HT-29 (cell line): ENCODE measurements around the gene FHIP1B. TPM values are rescaled to one million over a fixed set of nuclear protein-coding genes. Genes with fewer than 3 reads are reported as not detected.

ENCODE experiments used
- DNase-seq: peaks from one replicate; pipeline ENCODE4 v3.0.0-alpha.2; 2015; ENCODE audit warnings: low spot score
- total RNA-seq: library from RNA; depleted of rRNA; stranded (reverse); fragments of >200 nt; shearing (Covaris generic); gene quantifications from 2 replicates; pipeline ENCODE4 v1.2.3, GENCODE V29; 2014; rRNA removed

The FHIP1B gene
- total RNA-seq, 1 experiment from 2014 or later: 136 TPM

GRCh38 chr11:6201481-6201880 lies 33.0 kb downstream of the FHIP1B start:
- DNase-seq: no peak

GRCh38 chr11:6200975-6201374 lies 33.5 kb downstream of the FHIP1B start:
- no peak for DNase-seq

- DNase-seq: no peak
These were observed 35.1 kb downstream of the FHIP1B start, which contains the start of gene OR52W1 for GRCh38 chr11:6199174-6199810. Gene OR52W1 (plus strand): TSS chr11:6199224. CDS start chr11:6199224, 0 bp downstream.

- DNase-seq: no peak
These were observed 36.8 kb downstream of the FHIP1B start for GRCh38 chr11:6197466-6198200.

GRCh38 chr11:6196396-6196795 lies 38.0 kb downstream of the FHIP1B start:
- DNase-seq: no peak

GRCh38 chr11:6194065-6194581 lies 40.3 kb downstream of the FHIP1B start:
- no peak for DNase-seq

GRCh38 chr11:6191742-6192141 lies 42.7 kb downstream of the FHIP1B start:
- DNase-seq: no peak

GRCh38 chr11:6175440-6175839 lies 59.0 kb downstream of the FHIP1B start:
- no peak for DNase-seq

GRCh38 chr11:6170226-6170625 lies 64.2 kb downstream of the FHIP1B start, which contains the start of gene OR52B2:
Gene OR52B2 (minus strand): TSS chr11:6170326. CDS start chr11:6170326, 0 bp downstream.
- no peak for DNase-seq

Other genes with a start within 250 kb of the FHIP1B start
- not detected in 2 replicates for gene OR52L1, start 247.7 kb downstream of the FHIP1B start, total RNA-seq
- not detected in 2 replicates for gene OR56A4, start 227.7 kb downstream of the FHIP1B start, total RNA-seq
- gene OR56A1, start 203.9 kb downstream of the FHIP1B start, total RNA-seq: not detected in 2 replicates
- not detected in 2 replicates for gene OR56B4, start 127.0 kb downstream of the FHIP1B start, total RNA-seq
- 0.42 TPM in 1 of 2 replicates, not detected in the other for gene OR52B2, start 64.3 kb downstream of the FHIP1B start, total RNA-seq
- gene OR52W1, start 35.4 kb downstream of the FHIP1B start, total RNA-seq: not detected in 2 replicates
- gene C11orf42, start 29.1 kb downstream of the FHIP1B start, total RNA-seq: not detected in 2 replicates
- 0.63 TPM in 1 of 2 replicates, not detected in the other for gene CNGA4, start 4.5 kb upstream of the FHIP1B start, total RNA-seq
- not detected in 2 replicates for gene CCKBR, start 25.2 kb upstream of the FHIP1B start, total RNA-seq
- 1.6 TPM in 1 of 2 replicates, not detected in the other for gene CAVIN3, start 85.9 kb upstream of the FHIP1B start, total RNA-seq
- 3.1 and 4.4 TPM in 2 replicates for gene SMPD1, start 155.8 kb upstream of the FHIP1B start, total RNA-seq
- 0.15 and 0.21 TPM in 2 replicates for gene APBB1, start 184.5 kb upstream of the FHIP1B start, total RNA-seq
- gene HPX, start 206.4 kb upstream of the FHIP1B start, total RNA-seq: 0.25 TPM in 1 of 2 replicates, not detected in the other
- 34.5 and 37.9 TPM in 2 replicates for gene TRIM3, start 239.3 kb upstream of the FHIP1B start, total RNA-seq
- 131 and 140 TPM in 2 replicates for gene ARFIP2, start 246.7 kb upstream of the FHIP1B start, total RNA-seq
- gene TIMM10B, start 246.9 kb upstream of the FHIP1B start, total RNA-seq: 47.1 and 48.0 TPM in 2 replicates